HG03196 (cell line): ENCODE results near the gene ADGRV1.

Experiments
- ATAC-seq: cut with Tn5 transposase; IDR thresholded peaks from one replicate; pipeline ENCODE4 v1.9.1; 2021; ENCODE audit not compliant: unreplicated experiment

The ADGRV1 gene

DNA sequence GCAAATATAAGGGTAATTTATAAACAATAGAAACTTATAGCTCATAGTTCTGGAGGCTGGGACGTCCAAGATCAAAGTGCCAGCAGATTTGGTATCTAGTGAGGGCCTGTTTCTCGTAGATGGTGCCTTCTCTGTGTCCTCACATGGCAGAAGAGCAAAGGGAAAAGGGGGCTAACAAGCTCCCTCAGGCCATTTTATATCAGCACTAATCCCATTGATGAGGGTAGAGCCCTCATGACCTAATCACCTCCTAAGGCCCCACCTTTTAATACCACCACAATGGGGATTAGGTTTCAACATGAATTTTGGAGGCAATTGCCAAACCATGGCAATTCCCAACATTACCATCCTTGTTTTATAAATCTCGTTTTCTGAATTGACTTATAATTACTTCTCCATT lies 564.7 kb downstream of the ADGRV1 start:
- ATAC-seq = no peak

DNA sequence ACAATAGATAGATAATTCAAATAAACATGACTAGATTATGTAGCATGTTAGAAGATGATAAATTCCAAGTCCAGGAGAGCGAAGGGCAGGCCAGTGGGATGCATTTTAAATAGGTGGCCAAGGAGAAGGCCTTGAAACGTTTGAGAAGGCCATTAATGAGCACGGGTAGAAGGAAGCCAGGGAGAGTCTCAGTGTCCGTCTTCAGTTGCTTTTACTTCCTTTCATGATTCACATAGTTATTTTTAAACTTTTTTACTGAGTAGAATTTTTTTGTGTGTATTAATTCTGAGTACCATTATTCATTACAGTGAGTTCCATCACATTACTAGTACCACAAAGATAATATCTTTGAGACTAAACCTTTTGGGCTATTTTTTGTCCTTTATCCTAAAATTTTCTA lies 565.3 kb downstream of the ADGRV1 start:
- ATAC-seq = no peak

DNA sequence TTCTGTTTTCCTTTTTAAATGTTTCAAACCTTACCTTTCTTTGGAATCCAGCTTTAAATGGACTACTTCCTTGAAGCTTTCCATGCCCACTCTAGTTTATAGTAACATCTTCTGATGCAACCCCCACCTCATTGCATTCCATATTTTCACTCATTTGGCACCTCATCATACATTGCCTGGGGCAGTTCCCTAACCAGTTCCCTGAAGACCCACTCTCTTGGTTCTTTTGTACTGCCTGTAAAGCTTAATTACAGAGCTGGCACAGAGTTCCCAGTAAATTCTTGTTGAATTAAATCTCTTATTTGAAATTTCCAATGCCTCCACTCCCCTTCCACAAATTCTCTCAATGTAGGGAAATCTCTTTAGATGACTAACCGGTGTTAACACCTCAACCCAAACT lies 567.3 kb downstream of the ADGRV1 start:
- no peak for ATAC-seq

DNA sequence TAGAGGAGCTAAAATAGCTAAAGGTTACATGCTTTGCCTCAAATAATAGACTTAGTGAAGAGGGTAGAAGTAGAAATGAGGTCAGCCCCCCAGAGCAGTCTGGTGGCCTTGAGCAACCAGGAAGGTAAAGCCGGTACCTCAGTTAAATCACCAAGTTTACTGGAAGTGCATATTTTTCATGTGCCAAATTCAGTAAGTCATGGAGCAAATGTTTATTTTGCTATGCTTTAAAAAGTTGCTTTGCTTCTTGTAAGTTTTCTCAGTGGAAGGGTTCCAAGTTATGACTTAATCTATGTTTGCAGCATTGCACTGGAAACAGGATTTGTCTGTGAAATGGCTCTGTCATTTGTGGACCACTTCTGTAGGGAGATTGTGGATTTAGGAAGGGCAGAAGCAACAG lies 567.9 kb downstream of the ADGRV1 start:
- no peak for ATAC-seq

DNA sequence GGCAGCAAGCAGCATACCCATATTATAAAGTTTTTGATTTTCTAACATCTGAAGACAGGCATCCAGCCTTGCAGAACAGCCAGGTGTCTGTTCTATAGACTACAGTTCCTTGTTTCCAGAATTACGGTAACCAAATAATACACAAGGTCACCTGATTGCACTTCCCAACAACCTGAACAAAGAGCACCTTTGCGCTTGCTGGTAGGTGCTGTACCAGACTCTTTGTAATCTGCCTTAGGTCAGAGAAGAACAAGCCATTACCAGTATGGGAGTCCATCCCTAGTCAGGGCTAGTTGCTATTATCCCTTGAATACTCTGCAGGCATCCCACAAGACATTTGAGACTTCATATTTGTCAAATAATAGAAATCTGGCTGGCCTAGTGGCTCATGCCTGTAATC lies 568.3 kb downstream of the ADGRV1 start:
- ATAC-seq = no peak

DNA sequence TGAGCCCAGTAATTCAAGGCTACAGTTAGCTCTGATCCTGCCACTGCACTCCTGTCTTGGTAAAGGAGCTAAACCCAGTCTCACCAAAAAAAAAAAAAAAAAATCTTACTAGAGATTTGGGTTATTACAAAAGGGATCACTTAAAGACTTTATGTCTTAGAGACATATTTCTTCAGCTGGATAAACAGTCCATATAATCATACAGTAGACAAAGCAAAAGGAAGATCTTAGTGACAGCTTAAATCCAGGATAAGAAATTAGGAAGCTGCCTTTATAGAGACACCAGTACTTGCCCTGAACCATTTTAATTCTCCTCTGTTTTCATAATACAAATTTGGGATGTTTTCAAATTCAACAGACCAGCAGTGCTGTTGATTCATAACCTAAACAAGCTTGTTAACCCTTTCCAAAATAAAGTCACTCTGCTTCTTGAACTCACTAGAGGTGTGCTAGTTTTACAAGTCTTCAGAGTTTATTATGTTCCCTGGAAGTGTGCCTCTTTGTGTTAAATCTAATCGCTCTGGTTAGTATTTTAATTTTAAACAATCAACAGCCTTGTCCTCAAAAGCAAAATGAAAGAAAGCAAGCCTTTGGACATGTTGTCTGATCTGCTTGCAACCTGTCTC lies 569.0 kb downstream of the ADGRV1 start:
- ATAC-seq = no peak

DNA sequence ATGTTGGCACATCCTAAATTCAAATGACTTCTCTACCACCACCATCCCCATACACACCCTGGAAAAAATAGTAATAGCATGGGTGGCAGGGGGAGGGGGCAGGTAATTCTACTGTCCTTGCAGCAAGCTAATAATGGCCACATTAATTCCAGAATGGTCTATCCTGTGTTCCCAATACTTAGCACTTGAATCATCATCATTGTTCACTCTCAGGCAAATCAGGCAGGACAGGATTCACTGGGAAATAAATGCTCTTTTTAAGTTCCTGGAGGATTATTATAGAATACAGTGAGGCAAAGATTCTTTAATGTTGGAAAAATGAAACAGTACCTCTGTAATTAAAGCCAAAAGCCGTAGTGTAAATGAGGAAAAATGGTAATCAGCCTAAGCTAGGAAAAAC lies 570.0 kb downstream of the ADGRV1 start:
- ATAC-seq = no peak

DNA sequence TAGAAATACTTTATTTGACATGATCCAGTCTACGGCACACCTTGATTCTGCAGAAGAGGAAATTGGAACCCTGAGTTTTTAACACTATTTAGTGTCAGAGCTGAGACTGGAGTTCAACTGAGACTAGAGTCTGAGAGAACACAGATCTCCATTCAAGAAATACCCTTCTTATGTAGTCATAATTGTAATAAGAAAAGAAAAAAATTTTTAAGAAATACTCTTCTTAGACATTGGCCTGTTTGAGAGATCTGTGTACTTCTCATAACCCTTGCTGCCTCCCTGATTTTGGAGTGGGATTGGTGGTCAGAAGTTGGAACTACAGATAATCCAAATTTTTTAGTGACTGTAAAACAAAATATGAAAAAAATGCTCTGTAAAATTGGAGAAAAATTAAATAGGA lies 571.2 kb downstream of the ADGRV1 start:
- ATAC-seq = no peak

DNA sequence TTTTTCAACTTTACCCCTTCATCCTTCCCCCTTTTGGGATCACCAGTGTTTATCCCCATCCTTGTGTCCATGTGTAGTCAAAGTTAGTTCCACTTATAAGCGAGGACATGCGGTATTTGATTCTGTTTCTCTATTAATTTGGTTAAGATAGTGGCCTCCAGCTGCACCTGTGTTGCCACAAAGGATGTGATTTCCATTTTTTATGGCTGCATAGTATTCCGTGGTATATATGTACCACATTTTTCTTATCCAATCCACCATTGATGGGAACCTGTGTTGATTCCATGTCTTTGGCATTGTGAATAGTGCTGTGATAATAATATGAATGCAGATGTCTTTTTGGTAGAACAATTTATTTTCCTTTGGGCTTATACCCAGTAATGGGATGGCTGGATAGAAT lies 572.2 kb downstream of the ADGRV1 start:
- no peak for ATAC-seq

DNA sequence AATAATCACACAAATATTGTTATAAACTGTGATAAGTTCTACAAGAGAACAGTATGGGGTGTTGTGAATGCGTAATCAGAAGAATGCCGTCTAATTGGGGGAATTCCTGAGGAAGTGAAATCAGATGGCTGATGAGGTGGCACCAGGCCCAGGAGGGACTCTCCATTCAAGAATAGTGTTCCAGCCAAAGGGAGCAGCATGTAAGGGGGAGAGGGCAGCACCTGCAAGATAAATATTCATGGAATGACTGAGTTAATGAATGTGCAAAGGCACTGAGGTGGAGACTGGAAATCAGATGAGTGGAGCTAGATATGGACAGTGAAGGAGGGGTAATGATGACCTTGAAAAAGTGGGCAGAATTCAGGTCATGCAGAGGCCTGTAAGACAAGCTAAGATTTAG lies 574.0 kb downstream of the ADGRV1 start:
- peak; percentile 54 for ATAC-seq

DNA sequence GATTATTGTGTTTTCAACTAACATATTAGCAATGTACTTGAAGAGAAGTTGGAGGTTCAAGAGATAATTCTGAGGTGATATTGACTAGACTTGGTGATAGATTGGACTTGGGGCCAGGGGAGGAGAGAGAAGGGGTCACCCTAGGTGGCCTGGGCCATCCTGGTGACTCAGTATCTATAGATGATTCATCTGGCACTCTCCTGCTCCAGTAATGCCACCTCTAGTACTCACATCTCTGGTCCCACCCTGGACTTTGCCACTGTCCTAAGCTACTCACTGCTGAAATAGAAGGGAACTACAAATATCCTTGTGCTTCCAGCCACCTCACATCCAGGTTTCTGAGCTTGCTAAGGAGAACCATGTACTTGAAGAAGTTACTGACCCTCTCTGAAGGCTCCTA lies 574.6 kb downstream of the ADGRV1 start:
- no peak for ATAC-seq

DNA sequence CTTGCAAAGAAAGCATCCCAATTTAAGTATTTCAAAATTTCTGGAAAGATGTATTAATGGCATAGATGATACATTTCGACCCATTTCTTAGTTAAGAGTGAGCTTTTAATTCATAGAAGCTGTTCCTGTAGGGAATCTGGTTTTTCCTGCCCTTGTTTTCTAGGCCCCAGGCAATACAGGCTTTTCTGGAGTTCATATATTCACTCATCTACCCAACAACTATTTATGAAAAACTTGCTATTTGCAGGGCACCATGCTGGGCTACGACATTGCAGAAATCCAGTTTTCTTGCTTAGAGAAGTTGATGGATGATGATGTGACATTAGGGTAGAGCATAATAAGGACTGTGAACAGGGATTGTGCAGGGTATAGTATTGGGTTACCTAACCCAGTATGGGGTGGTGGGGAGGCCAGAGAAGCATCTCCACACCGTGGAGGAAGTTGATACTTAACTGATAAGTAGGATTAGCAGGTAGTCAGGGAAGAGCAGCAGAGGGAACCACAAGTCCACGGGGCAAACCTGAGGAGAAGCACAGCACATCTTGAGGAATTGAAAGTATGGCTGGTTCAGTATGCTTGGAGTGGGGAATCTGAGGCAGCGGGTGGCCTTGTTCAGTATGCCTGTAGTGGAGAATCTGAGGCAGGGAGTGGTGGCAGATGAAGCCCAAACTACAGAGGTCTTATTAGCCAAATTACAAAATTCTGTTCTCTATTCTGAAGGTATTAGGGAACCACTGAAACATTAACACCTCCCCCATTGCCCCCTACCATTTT lies 577.1 kb downstream of the ADGRV1 start:
- ATAC-seq = no peak

DNA sequence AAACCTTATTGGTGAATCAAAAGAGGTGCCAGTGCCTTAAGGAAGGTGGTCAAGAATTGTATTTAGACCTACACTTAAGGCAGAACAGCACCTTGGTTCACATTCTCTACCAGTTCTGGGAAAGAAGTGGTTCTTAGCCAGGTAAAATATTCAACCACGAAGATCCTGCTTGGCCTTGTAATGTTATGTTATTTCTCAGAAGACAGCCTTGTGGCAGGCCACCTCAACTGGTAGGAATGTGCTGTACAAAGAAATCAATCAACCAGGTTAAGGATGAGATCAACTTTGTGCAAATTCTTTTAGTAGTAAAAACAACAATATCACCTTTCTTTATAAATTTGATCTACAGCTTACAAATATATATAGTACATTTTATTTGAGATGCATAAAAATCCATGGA lies 577.7 kb downstream of the ADGRV1 start:
- ATAC-seq = no peak

DNA sequence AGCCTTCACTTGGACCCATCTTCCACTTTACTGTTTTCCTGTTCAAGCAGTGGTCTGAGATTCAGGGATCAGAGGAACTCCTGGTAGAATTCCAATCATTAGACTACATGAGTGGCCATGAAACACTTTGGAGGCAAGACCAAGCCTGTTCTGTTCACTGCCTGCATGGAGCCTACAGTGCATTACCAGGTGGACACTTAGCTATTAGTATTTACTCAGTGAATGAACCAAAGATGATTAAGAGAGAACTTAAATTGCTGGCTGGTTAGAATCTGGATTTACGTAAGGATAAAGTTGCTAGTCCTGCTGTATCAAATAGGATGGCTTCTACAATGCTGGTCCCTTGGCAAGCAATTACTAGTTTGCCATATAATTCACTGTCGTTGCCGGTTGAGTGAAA lies 579.0 kb downstream of the ADGRV1 start:
- ATAC-seq = no peak

DNA sequence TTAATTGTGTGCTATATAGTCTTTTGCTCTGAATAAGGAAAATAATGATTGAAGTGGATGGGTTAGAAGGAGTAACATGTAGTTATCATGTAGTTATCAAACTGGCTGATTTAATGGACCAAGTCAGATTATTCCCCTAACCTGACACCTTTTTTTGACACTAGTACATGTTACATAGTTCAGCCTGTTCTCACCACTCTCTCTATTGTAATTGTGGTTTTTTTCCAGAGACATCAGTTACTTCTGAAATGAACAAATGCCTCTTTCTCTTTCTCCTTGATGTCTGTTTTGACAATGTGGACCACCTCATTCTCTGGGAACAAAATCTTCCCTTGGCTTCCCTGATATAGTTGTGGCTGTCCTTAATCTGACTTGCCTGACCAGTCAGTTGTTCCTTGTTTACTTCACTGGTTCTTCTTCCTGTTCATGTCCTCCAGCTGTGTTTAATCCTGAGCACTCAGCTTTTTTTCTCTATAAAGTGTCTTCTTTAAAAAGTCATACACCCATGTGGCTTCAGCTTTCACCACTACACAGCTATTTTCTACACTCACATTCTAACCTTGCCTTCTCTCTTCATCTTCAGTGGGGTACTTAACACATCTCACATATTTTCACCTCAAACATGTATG lies 581.1 kb downstream of the ADGRV1 start:
- no peak for ATAC-seq

DNA sequence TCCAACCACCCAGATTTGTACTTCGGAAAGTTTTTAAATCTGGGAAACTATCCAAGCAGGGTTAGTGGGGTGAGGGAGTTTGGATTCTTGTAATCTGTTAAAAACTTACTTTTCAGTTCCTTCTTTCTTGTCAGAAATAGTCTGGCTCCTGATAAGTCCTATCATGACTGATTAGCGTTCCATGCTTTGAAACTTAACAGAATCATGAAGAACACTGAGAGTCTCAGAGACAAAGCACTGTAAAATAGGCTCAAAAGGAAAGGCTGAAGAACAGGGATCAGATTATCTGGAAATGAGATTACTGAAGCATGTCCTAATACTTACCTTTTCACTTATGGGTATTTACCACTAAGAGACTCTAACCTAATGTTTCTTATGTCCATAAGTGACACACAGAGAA lies 582.1 kb downstream of the ADGRV1 start:
- no peak for ATAC-seq

DNA sequence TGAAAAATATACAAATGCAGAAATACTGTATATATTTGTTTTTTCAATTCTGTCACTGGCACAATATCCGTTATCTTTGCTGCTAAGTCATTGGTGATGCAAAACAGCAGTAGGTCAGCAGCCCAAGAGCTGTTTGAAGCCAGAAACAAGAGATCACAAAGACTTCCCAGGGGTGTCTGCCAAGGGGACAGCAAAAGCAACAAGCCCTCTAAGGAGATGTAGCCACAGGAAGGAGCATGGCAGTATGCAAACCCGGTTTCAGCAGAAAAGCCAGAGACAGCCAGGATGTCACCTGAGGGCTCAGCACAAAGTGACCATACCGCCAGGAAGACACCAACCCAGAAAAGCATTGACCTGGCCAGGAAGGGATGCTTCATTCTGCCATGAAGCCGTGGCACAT lies 583.0 kb downstream of the ADGRV1 start:
- no peak for ATAC-seq

DNA sequence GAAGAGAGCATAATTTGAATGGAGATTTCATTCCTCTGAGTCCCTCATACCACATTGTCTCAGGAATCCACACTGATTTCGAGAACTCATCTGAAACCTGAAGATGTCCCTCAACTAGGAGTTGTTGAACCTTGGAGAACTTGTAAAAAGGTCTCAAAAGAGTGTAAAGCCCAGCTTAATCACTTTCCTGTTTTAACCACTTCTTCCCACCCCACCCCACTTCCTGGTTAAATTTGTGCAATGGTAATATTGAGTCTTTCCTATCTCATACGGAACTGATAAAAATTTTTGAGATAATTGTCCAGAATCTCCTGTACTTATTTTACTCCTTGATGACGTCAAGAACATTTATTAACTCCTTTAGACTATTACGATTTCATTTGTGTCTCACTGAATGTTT lies 583.8 kb downstream of the ADGRV1 start:
- ATAC-seq = no peak

DNA sequence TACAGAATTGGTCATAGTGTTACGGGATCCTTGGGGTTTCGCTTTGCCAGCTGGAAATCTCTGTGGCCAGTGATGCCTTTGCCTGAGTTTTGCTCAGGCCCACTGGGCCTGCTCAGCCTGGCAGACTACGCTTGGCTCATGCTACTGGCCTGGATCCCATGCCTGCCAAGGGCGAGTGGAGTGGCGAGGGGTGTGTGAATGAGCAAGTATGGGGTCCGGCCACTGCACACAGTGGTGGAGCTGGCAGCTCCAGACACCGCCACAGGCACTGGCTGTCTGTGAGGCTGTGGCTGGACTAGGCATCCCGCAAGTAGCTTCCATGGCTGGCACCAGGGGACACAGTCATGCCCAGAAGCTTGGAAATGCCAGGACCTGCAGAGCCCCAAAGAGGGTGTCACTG lies 584.2 kb downstream of the ADGRV1 start:
- no peak for ATAC-seq

DNA sequence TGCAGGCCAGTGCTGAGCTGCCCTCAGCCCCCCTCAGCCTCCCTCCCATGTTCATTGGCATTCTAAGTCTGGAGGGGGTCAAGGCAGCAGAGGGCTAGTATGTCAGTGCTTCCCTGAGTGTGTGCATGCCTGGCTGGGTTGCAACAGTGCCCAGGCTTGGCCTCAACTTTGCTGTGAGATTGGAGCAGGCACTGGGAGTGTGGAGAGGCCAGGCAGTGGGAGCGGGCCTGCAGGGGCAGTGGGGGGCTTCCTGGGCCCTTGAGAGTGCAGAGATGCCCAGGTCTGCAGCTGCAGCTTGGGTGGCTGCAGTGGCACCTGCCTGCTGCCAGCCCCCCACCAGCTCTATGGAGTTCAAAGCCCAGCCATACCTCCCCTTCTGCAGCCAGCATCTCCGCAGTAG lies 585.2 kb downstream of the ADGRV1 start:
- no peak for ATAC-seq

DNA sequence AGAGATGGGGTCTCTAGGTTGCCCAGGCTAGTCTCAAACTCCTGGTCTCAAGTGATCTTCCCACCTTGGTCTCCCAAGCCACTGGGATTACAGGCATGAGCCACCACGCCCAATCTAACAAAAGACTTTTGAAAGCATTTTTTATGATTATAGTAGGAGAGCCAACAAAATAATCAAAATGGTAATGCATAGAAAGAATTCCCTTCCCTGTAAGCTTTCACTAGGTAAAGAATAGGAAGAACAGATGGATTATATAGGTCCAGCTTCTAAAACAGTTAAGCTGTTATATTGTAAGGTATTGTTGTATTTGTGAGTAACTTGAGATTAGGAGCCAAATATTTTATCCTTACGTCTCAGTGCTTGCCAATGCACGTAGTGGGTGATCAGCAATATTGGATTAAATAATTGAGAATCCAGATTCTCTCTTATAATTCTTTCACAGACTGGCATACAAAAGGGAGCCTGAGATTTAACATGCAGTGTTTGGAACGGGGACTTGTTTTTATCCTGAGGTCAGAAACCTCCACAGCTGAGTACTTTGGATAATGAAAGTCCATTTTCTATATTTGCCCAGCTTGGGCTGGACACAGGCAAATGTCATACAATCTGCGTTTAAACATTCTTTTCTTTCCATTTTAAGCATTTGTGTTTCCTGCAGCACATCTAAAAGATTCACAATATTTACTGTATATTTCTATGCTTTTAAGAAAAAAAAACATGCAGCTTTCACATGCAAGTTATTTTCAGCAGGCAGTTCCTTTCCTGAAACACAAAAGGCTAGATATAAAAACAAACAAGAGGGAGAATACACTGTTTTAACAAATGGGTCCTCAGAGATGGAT lies 586.1 kb downstream of the ADGRV1 start:
- ATAC-seq = no peak

DNA sequence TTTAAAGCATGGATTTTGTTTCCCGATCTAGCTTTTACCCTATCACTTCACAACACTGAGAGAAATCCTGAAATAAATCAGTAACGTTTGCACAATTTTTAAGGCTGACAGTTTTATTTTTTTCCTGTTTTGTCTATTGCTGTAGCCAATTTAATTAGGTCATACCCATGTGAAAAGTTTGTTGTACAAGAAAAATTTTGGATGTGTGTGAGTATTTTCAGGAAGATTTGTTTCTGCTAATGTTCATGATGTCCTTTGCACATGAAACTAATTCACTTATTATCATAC lies 586.7 kb downstream of the ADGRV1 start:
- ATAC-seq = no peak
